H1 (cell line): ENCODE data around the gene APOOL. TPM values are rescaled to one million over a fixed set of nuclear protein-coding genes. Genes with fewer than 3 reads are reported as not detected.

ENCODE experiments used
- CBX5 ChIP-seq: fragments of 300-800, 300-1000 bp; sonication (generic); IDR thresholded peaks from 2 replicates; pipeline ENCODE4 v1.7.1; 2016; ENCODE audit warnings: antibody characterized with exemption, low read length, low read depth
- PHF8 ChIP-seq: fragments of 200-600 bp; sonication (generic); conservative IDR thresholded peaks from 2 replicates; pipeline ENCODE4 v1.7.1; 2012; ENCODE audit warnings: low read depth, mild to moderate bottlenecking, inconsistent platforms, low read length, moderate library complexity
- RAD21 ChIP-seq, 2 experiments: IDR thresholded peaks in 1 of 2; conservative IDR thresholded peaks in 1 of 2; 2 replicates each; pipeline ENCODE4 v1.6.1; 2011; ENCODE audit warnings: low read depth in 2 of 2, low read length in 2 of 2, improper control_type of control experiment in 1 of 2, inconsistent platforms in 1 of 2, mild to moderate bottlenecking in 1 of 2, moderate library complexity in 1 of 2
- RXRA ChIP-seq: IDR thresholded peaks from 2 replicates; pipeline ENCODE4 v1.6.1; 2011; ENCODE audit warnings: low read depth, mild to moderate bottlenecking, low read length, moderate library complexity; ENCODE audit not compliant: insufficient read depth
- SIX5 ChIP-seq: IDR thresholded peaks from 2 replicates; pipeline ENCODE4 v1.6.1; 2011; ENCODE audit warnings: mild to moderate bottlenecking, low read depth, low read length
- SRF ChIP-seq: IDR thresholded peaks from 2 replicates; pipeline ENCODE4 v1.6.1; 2011; ENCODE audit warnings: mild to moderate bottlenecking, low read depth, low read length, moderate library complexity
- polyA plus RNA-seq, 7 experiments: library from polyadenylated mRNA; depleted of rRNA in 3 of 7; stranded (reverse) in 5 of 7; unstranded in 2 of 7; fragments of >200 nt in 5 of 7; fragments of 200-250 nt in 2 of 7; gene quantifications; 1 replicate in 5 of 7; 2 replicates in 1 of 7; 4 replicates in 1 of 7; pipeline versions ENCODE4 v1.2.1 to v1.2.3, GENCODE V29; 2011 to 2013; ENCODE audit warnings: missing spikeins in 2 of 7, mixed read lengths in 2 of 7
- total RNA-seq: library from RNA; stranded (reverse); fragmentation: NEBNext Ultra II Directional; extraction: Animal tissue kit (Norgen Biotek cat#: 25700); gene quantifications from 2 replicates; pipeline ENCODE4 v1.2.1, GENCODE V29; 2021
- TF ChIP-seq, protein P1 (sequence below): IDR thresholded peaks from 2 replicates; pipeline ENCODE4 v1.6.1; 2012; ENCODE audit warnings: low read length, inconsistent platforms

APOOL gene
- total and polyA plus RNA-seq, 2 of the 8 experiments (the other 6 are each of a cell fraction or from before 2014, with no cell fraction given) = 2.4 to 8.1 TPM

DNA sequence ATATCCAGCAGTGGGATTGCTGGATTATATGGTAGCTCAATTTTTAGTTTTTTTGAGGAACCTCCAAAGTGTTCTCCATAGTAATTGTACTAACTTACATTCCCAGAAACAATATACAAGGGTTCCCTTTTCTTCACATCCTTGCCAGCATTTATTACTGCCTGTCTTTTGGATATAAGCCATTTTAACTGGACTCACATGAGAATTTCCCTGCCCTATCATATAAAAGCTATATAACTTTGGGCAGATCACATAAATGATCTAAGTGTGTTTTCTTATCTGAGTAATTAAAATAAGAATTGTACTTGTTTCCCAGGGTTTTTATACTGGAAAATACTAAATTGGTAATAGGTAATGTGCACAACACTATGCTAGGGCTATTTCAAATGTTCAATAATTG, 25.4 kb downstream of the APOOL start (continued):
- no peak for TF ChIP-seq RXRA
- TF ChIP-seq, protein P1, sequence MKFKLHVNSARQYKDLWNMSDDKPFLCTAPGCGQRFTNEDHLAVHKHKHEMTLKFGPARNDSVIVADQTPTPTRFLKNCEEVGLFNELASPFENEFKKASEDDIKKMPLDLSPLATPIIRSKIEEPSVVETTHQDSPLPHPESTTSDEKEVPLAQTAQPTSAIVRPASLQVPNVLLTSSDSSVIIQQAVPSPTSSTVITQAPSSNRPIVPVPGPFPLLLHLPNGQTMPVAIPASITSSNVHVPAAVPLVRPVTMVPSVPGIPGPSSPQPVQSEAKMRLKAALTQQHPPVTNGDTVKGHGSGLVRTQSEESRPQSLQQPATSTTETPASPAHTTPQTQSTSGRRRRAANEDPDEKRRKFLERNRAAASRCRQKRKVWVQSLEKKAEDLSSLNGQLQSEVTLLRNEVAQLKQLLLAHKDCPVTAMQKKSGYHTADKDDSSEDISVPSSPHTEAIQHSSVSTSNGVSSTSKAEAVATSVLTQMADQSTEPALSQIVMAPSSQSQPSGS = no peak
- no peak for TF ChIP-seq PHF8
- TF ChIP-seq SRF = no peak
- no peak for TF ChIP-seq SIX5
- TF ChIP-seq RAD21 (IDR thresholded peaks at IDR 0.05 in 1 of 2, conservative IDR thresholded peaks at IDR 0.05 in 1 of 2; ENCODE audit: low read depth in 2 of 2, low read length in 2 of 2) = no peak
- no peak for TF ChIP-seq CBX5
